ENCODE measurements around the gene S100A12. TPM values are rescaled to one million over a fixed set of nuclear protein-coding genes. Genes with fewer than 3 reads are reported as not detected.

Gene S100A12
- total and polyA plus RNA-seq, 9 of the 15 experiments (the other 6 are each of a cell fraction or from before 2014, with no cell fraction given): not detected

- peaks cover 3% of the 10 kb centered on the region; the same call in 1 of the 2 replicates for H4K20me1 ChIP-seq (replicated peaks; ENCODE audit: control insufficient read depth, insufficient read depth, low read length)
- H3K4me3 ChIP-seq: no peak overlapping the region
- DNase-seq (ENCODE audit: extremely low read depth in 1 of 4, low spot score in 3 of 4) (no peak), ATAC-seq (no peak), FAIRE-seq (no peak)
- H3K27ac ChIP-seq (ENCODE audit: extremely low read depth, low read depth, low read length): no peak overlapping the region
- H3K27me3 ChIP-seq (ENCODE audit: control insufficient read depth in 2 of 2, insufficient read depth in 2 of 2, low read length in 2 of 2): peaks cover 0 to 18% of the 10 kb centered on the region in 2 experiments; a peak in 4 of 5 replicates
- H2AFZ ChIP-seq (ENCODE audit: low read depth, low read length): no peak overlapping the region
- CTCF ChIA-PET (ENCODE audit: low intra/inter-chr PET ratio): no interaction called here
- peaks cover 4% of the 10 kb centered on the region; the same call in 1 of the 2 replicates for H3K9me3 ChIP-seq (replicated peaks; ENCODE audit: control insufficient read depth, insufficient read depth, low read depth, low read length)
- no peaks in the 10 kb centered on the region for H3K79me2 ChIP-seq (ENCODE audit: control insufficient read depth, insufficient read depth, low read length)
- H3K4me1 ChIP-seq (replicated peaks in 1 of 2; ENCODE audit: control insufficient read depth in 2 of 2, insufficient read depth in 2 of 2, low read length in 2 of 2): peaks cover 0 to 6% of the 10 kb centered on the region in 2 experiments; a peak in 1 of 5 replicates
- H3K9ac ChIP-seq (ENCODE audit: insufficient read depth in 1 of 2, low read depth in 2 of 2, low read length in 2 of 2): no peak overlapping the region
- no TSS peak for BruUV-seq (replicated peaks)
- H3K4me2 ChIP-seq (ENCODE audit: insufficient read depth, low read length): no peak overlapping the region
- no peaks in the 10 kb centered on the region for H3K36me3 ChIP-seq (ENCODE audit: control insufficient read depth, insufficient read depth, low read length)
- H3K9me1 ChIP-seq (ENCODE audit: control insufficient read depth, insufficient read depth, low read length): no peaks in the 10 kb centered on the region
- in situ Hi-C loops (cut with MboI): no loop called here
- intact Hi-C loops (cut with micrococcal nuclease): no loop called here
- WGBS (ENCODE audit: insufficient coverage, low coverage, missing lambda C conversion rate): 0% methylated on average over 5 of the region's 5 CpGs
- POLR2A ChIA-PET: interaction anchor here (1.5 to 1.8 kb wide), 2 partner anchors 8 to 10 kb away, joined by 3 to 5 read pairs; no protein-coding TSS in a partner anchor
- no peak for TF ChIP-seq HMGN3 (IDR thresholded peaks at IDR 0.05; ENCODE audit: borderline replicate concordance, extremely low read depth, insufficient read length, low read depth, low read length)
- no peak for TF ChIP-seq ATF1 (CRISPR knock-in tag; IDR thresholded peaks at IDR 0.05)
- no peak for TF ChIP-seq ATF1 (tag; IDR thresholded peaks at IDR 0.05)
- no peak for TF ChIP-seq ZNF583 (CRISPR knock-in tag; IDR thresholded peaks at IDR 0.05)
- TF ChIP-seq C11orf30 (IDR thresholded peaks at IDR 0.05; ENCODE audit: low read depth): no peak
- TF ChIP-seq TEAD4 (IDR thresholded peaks at IDR 0.05; ENCODE audit: low read length): no peak
- no peak for TF ChIP-seq TEAD4 (CRISPR knock-in tag; IDR thresholded peaks at IDR 0.05; ENCODE audit: borderline replicate concordance)
- TF ChIP-seq ZNF232 (CRISPR knock-in tag; IDR thresholded peaks at IDR 0.05): no peak
- TF ChIP-seq JUN (IDR thresholded peaks at IDR 0.05; ENCODE audit: borderline replicate concordance, low read depth, low read length): no peak
- no peak for TF ChIP-seq JUN (CRISPR knock-in tag; IDR thresholded peaks at IDR 0.05; ENCODE audit: borderline replicate concordance)
- TF ChIP-seq ELF2 (CRISPR knock-in tag; IDR thresholded peaks at IDR 0.05): no peak
- TF ChIP-seq TBL1XR1 (IDR thresholded peaks at IDR 0.05; ENCODE audit: low read length in 2 of 2): no peak
- TF ChIP-seq FOS (IDR thresholded peaks at IDR 0.05; ENCODE audit: extremely low read depth, insufficient read length): no peak
- TF ChIP-seq MED1 (CRISPR knock-in tag; IDR thresholded peaks at IDR 0.05; ENCODE audit: borderline replicate concordance): no peak
- TF ChIP-seq PTTG1 (tag; IDR thresholded peaks at IDR 0.05; ENCODE audit: low read depth): no peak
- TF ChIP-seq MEF2D (tag; conservative IDR thresholded peaks at IDR 0.05; ENCODE audit: low read depth): no peak
- TF ChIP-seq, protein P1, sequence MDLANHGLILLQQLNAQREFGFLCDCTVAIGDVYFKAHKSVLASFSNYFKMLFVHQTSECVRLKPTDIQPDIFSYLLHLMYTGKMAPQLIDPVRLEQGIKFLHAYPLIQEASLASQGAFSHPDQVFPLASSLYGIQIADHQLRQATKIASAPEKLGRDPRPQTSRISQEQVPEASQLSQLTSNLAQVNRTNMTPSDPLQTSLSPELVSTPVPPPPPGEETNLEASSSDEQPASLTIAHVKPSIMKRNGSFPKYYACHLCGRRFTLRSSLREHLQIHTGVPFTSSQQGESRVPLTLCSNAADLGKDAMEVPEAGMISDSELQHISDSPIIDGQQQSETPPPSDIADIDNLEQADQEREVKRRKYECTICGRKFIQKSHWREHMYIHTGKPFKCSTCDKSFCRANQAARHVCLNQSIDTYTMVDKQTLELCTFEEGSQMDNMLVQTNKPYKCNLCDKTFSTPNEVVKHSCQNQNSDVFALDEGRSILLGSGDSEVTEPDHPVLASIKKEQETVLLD (IDR thresholded peaks at IDR 0.05): no peak
- TF ChIP-seq ZNF175 (CRISPR knock-in tag; IDR thresholded peaks at IDR 0.05; ENCODE audit: low read depth): no peak
- TF ChIP-seq, protein P2, sequence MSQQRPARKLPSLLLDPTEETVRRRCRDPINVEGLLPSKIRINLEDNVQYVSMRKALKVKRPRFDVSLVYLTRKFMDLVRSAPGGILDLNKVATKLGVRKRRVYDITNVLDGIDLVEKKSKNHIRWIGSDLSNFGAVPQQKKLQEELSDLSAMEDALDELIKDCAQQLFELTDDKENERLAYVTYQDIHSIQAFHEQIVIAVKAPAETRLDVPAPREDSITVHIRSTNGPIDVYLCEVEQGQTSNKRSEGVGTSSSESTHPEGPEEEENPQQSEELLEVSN (IDR thresholded peaks at IDR 0.05; ENCODE audit: borderline replicate concordance in 1 of 2, extremely low read depth in 1 of 2, insufficient read depth in 1 of 2, insufficient read length in 1 of 2, low read depth in 1 of 2, low read length in 1 of 2, poor library complexity in 1 of 2, severe bottlenecking in 1 of 2): no peak
- TF ChIP-seq SAFB2 (IDR thresholded peaks at IDR 0.05; ENCODE audit: borderline replicate concordance, low read depth, low read length, severe bottlenecking): no peak
- TF ChIP-seq, protein P3, sequence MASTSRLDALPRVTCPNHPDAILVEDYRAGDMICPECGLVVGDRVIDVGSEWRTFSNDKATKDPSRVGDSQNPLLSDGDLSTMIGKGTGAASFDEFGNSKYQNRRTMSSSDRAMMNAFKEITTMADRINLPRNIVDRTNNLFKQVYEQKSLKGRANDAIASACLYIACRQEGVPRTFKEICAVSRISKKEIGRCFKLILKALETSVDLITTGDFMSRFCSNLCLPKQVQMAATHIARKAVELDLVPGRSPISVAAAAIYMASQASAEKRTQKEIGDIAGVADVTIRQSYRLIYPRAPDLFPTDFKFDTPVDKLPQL (IDR thresholded peaks at IDR 0.05; ENCODE audit: extremely low read depth, insufficient read length): no peak
- no peak for TF ChIP-seq SMAD3 (CRISPR knock-in tag; conservative IDR thresholded peaks at IDR 0.05)
These were observed 11.1 kb upstream of the S100A12 start for GRCh38 chr1:153386500-153386901.
